Right lobe of liver (tissue), 4 donors: ENCODE data around the gene SLC37A1.

ENCODE experiments used
- CTCF ChIP-seq, 4 donors: fragments of 200-600 bp in 3 of 4; fragments of 450-650 bp in 1 of 4; IDR thresholded peaks; one replicate each; pipeline versions ENCODE4 v1.5.1 to v1.8.0; 2016 to 2022; ENCODE audit warnings: antibody characterized with exemption in 4 of 4, mild to moderate bottlenecking in 2 of 4
- POLR2A ChIP-seq: fragments of 450-650 bp; IDR thresholded peaks from one replicate; pipeline ENCODE4 v1.6.1; 2017; ENCODE audit warnings: antibody characterized with exemption, mild to moderate bottlenecking
- donor health status: DM: no; HTN: no; CAD: no.
- donor health status: DM: no; HTN: no; CAD: no.
- donor health status: DM: no; HTN: yes; CAD: no.

- no peak for TF ChIP-seq CTCF (IDR thresholded peaks at IDR 0.05)
- no peak for TF ChIP-seq POLR2A
Observed at GRCh38 chr21:42586406-42586805, 72.8 kb downstream of the SLC37A1 start.
